PC-3 (cell line): Measurements from ENCODE around the gene LMCD1.

Source experiments
- EZH2 ChIP-seq: fragments of 300-600 bp; sonication (generic); IDR thresholded peaks from one replicate; pipeline ENCODE4 v1.6.1; 2017; ENCODE audit warnings: antibody characterized with exemption, mild to moderate bottlenecking, low read length; ENCODE audit not compliant: unreplicated experiment
- EZH2phosphoT487 ChIP-seq: fragments of 300-600 bp; sonication (generic); IDR thresholded peaks from 2 replicates; pipeline ENCODE4 v1.6.1; 2018; ENCODE audit warnings: mild to moderate bottlenecking, antibody characterized with exemption, low read length, borderline replicate concordance
- TF ChIP-seq, protein P1 (sequence below): fragments of 300-600 bp; sonication (generic); conservative IDR thresholded peaks from 2 replicates; pipeline ENCODE4 v1.5.1; 2017; ENCODE audit warnings: antibody characterized with exemption, low read depth, mild to moderate bottlenecking, low read length

DNA sequence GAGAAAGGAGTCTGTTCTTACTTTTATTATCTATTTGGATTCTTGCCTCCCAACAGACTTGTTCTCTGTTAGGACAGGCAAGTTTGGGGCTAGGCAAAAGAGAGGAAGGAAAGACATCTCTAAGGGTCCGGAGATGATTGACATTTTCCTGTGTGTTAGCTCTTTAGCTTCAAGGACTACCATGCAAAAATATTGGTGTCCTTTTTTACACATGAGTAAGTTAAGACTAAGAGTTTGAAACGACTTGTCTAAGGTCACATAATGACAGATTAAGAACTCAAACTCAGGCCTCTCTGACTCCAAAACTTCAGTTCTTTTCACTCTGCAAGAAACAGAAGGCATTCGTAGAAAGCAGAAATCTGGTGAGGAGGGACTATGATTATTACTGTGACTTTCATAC, 5.9 kb downstream of the LMCD1 start:
- TF ChIP-seq, protein P1, sequence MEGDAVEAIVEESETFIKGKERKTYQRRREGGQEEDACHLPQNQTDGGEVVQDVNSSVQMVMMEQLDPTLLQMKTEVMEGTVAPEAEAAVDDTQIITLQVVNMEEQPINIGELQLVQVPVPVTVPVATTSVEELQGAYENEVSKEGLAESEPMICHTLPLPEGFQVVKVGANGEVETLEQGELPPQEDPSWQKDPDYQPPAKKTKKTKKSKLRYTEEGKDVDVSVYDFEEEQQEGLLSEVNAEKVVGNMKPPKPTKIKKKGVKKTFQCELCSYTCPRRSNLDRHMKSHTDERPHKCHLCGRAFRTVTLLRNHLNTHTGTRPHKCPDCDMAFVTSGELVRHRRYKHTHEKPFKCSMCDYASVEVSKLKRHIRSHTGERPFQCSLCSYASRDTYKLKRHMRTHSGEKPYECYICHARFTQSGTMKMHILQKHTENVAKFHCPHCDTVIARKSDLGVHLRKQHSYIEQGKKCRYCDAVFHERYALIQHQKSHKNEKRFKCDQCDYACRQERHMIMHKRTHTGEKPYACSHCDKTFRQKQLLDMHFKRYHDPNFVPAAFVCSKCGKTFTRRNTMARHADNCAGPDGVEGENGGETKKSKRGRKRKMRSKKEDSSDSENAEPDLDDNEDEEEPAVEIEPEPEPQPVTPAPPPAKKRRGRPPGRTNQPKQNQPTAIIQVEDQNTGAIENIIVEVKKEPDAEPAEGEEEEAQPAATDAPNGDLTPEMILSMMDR = no peak
- TF ChIP-seq EZH2phosphoT487 (no peak), EZH2 (no peak)
